Anterior cingulate cortex (tissue), 58 donors: Measurements from ENCODE around the gene MOB3C.

Source experiments
- DNase-seq, 58 donors: peaks; one replicate each; lab custom pipeline; 2025; lab: John Stamatoyannopoulos, UW

MOB3C gene

DNA sequence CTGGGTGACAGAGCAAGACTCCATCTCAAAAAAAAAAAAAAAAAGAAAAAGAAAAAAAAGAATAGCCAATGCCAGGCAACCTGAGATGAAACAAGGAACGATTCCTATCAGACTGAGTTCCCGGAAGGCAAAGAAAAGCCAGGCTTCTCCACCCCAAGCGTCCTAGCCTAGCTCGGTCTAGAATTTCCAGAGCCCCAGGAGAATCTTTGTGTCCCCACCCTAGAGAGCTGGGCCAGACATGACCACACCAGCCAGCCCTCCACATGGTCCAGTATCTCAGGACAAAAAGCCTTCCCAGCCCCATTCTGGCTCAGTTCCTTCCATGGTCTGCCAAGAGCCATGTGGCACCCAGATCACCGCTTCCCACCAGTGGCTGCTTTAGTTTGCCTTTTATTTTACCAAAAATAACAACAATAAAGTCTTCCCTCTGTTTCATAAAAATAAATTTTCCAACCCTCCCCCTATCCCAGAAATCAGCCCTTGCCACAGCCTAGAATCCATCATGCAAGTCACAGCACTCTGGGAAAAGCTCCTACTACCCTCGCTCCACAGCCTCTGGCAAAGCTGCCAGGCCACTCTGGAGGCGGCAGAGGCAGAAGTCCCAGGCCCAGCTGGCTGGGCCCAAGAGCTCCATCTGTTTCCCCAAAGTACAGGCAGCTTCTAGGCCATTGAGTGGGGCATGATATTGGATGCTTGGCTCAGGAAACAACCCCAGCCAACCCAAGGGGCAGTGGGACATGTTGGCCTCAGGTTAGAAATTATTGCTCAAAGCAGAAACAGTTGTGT is 9.1 kb downstream of the MOB3C start:
- DNase-seq: peak in 10 of 58 donors; percentile 8 to 58 (median 31)

DNA sequence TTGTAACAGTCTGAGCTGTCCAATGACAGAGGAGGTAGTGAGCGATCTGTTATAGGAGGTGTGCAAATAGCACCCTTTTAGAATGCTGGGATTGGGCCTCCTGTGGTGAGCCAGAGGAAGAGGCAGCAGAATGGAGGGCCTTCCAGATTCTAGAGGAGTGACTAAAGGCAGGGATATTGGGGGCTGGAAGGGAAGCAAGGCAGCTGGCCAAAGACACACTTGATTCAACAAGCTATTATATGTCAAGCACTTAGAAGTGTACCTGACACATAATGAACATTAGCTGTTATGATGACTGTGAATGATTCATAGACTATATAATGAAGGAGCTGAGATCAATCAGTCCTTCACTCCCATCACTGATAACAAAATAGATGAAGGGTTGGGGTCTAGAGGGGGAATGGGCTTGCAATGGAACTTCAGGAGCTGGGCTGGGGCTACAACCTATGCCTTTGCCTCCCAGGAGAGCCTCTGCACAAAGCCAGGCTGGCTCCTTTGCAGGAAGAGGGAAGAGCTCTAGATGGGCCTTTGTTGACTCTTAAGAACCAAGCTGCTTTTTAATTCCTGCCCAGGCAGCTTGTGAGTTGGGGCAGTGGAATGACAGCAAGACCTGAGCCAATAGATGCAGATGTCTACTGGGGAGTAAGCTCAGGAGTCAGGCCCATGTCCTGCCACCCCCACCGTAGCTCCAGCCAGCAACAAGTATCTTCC is 10.2 kb downstream of the MOB3C start:
- DNase-seq: no peak

DNA sequence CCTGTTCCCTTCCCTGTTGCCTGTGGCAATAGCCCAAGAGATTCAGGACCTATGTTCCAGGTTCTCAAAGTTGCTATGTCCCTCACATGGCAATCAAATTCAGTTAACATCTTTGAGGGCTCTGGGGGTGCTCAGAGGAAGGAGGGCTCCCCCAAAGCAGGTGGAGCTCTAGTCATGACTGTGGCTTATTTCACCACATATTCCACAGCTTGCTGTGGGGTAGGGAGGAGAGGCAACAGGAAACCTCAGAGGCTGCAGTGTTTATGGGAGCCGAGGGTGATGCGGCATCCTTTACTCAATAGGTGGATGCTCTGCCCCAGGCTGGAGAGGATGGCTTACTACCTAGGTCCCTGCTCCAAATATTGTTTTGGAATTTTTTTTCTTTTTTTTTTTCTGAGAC is 11.4 kb downstream of the MOB3C start:
- no peak for DNase-seq

DNA sequence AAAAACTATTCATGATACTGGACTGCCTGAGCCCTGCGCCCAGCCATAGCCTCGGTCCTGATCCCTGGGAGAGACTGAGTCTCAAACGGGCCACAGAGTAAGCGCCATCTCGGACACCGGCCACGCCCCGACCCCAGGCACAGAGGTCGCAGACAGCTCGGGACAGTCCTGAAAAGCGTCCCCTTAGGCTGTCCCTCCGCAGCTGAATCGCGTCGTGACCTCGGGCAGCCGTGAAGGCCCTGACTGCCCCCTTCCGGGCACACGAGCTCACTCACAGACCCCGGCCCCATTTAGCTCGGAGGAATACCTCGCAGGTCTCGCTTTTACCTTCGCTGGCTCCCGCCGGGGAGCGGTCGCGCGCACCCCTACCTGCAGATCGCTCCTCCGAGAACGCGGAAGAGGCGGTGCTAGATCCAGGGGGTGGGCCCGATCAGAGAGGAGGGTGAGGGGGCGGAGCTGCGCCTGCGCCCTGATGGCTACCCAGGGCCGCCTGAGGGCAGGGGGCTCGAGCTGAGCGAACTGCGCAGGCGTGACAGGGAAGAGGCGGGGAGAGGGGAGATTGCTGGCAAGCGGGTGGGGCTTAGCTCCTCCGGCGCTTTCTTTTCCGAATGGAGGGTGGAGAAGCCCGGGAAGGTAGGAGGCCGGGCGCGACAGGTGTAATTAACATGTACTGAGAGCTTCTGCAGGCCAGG is 12.6 kb downstream of the MOB3C start, which contains the start of gene MKNK1:
MKNK1 (minus strand) TSS at position 411 of the 692 bp plus-strand sequence. CDS start 20,941 bp downstream, outside the sequence.
- DNase-seq: peak; percentile 30 to 95 (median 85)

DNA sequence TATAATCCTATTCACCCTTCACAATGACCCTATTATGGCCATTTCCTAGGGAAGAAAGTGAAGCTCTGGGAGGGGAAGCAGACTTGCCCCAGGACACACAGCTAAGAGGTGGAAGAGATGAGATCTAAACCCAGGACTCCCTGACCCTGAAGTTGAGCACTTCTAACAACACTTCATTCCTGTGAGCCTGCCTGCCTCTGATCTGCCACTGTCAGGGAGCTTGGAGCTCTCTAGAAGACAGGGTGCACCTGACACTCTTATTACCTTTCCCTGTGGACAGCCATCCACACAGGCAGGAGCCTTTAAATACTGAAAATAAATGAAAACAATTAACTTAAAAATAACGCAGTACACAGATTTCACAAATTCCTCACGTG is 13.1 kb downstream of the MOB3C start:
- no peak for DNase-seq

DNA sequence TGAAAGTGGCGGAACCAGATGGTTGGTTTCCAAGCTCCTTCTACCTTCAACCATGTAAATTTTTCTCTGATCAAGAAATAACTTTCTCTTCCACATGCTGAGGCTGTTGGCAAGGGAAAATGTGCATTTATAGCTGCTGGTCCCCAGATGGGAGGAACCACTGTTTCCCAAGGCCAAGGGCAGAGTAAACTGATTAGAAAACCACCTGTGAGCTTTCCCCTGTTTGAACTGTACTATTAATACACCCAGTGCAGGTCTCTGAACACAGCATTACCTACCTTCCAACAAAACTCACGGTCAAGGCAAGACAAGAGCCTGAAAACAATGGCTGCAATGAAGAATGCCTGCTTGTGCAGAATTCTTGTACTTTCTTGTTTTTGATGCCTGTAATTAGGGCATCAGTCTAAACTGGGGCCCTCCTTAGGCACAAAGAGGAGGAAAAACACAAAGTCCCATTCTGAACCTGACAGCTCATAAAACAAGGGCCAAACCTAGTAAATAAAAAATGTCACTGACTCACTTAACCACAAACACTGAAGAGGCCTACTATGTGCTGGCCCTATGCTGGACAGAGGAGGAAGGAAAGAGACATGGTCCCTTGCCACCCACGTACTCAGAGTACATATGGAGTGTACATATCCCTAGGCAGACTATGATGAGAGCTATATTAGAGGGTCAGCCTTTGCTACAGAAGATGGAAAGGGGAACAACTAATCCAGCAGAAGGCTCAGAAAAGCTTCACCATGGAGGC is 15.2 kb downstream of the MOB3C start:
- no peak for DNase-seq

DNA sequence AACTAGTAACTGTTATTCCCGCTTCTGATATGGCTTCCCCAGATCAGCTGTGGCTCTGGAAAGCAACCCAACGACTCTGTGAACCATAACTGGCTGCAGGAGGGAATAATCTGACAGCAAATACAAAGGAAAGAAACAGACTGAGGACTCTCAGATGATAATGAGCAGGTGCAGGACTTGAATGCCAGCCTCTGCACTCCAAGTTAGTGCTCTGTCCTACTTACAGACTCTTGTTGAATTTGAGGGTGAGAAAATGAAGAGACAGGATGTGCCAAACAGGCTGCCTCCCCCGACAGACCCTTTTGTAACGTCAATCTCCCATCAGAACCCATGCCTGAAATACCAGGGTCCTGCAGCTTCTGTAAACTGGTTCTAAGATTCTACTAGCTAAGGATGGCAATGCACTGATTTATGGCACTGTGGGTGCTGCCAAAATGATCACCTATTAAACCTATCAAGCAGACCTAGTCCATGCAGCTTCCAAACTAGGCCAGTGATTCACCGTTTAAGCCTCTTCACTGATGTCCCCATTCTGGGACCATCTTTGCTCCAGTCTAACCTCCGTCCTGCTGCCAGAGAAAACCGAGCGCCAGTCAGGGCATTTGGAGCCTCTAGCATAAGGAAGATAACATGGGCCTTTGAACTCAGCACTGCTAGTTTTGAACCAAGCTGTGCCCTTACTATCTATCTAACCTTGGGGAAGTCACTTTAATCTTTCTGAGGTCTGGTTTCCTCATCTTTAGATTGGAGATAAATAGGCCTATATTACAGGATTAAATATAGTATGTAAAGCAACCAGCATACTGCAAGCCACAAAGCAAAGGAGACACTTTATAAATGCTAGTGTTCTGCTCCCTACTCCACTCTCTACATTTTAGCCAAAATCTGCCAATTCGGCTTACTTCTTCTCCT is 17.3 kb downstream of the MOB3C start:
- no peak for DNase-seq

DNA sequence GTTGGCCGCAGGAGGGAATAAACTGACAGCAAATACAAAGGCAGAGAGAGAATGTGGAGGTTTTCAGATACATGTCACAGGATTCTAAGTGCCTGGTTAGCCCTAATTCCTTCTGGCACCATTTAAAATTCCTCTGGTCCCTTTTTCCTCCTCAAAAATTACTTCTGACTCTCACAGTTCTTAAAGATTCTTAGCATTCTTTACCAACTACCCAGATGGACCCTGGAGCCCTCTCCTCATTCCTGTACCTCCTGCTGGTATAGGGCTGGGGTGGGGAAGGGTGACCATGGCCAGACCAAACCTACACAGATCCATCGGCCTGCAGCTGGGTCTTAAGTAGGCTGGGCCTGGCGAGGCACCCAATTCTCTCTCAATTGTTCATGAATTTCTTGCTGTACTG is 19.8 kb downstream of the MOB3C start:
- no peak for DNase-seq

DNA sequence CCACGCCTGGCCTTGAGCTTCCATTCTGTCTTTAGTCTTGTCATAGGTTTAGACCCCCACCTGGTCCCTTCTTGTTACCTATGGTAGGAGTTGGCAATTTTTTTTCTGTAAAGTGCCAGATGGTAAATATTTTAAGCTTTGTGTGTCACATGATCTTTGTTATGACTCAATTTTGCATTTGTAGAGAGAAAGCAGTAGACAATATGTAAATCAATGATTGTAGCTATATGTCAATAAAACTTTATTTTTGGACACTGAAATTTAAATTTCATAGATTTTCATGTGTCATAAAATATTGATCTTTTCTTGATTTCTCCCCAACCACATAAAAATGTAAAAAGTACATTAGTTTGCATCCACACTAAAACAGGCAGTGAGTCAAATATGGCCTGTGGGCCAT is 20.6 kb downstream of the MOB3C start:
- DNase-seq: no peak

DNA sequence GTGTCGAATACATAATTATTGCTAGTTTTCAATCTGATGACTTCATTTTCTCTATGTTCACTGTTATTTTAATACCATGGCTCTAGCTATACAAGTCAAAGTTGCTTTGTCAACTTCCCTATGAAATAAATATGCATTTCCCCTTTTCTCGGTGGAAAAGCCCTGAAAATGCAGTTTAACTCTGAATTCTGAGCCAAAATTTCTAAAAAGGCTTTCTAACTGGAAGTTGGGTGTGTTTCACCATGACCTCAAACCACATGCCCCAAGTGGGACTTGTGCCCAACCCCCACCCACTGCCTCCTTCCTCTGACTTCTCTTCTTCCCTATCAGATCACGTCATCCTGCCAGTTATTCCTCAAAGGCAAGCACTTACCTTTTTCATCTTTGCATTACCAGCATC is 21.5 kb downstream of the MOB3C start:
- DNase-seq: peak in 13 of 58 donors; percentile 10 to 62 (median 18)

DNA sequence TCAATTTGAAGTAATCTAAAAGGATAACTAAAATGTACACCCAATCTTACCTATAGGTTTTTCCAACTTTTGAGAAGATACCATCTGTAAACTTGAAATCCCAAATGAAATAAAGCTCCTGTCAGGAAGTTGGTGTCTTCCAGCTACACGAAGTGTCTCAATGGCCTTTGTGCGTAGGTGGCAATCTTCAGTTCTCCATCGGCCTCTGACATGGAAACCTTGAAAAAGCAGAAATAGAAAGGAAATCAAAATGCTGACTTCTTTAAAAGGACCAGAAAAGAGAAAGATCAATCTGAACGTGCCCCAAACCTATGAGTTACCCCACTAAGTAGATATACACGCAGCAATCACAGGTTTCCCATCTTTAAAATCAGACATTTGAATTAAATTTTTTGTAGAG is 22.5 kb downstream of the MOB3C start:
- DNase-seq: peak in 1 of 58 donors; percentile 30

DNA sequence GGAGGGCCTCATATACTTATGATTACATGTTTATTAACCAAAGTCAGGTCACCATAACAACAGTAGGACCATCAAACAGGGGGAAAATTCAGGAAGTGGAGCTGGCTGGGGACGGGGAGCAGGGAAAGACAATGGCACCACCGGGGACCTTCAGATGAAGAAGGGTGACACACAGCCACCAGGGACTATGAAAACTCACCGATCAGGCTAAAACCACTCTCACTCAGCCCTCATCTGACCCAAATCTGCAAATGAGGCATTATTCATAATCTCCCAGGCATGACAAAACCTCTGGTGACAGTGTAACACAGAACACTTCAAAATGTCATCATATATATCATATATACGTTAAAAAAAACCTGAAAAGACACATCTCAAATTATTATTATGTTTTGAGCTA is 23.8 kb downstream of the MOB3C start:
- DNase-seq: no peak

DNA sequence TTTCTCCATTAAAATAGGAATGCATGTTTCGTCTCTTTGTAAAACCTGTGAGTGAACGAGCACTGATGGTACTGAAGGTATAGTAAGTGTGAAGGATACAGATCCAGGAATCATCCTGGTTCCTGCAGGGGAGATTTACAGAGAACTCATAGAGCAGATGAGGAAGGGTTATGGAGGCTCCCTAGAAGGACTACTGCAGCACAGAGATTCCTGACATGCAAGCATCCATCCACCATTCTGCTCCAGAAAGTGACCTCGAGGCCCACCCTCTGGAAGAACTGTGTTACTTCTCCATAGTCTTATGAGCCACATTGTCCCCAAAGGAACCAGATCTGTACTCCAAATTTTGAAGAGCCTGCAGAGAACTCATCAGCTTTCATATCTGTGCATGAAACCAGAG is 27.1 kb downstream of the MOB3C start:
- no peak for DNase-seq

DNA sequence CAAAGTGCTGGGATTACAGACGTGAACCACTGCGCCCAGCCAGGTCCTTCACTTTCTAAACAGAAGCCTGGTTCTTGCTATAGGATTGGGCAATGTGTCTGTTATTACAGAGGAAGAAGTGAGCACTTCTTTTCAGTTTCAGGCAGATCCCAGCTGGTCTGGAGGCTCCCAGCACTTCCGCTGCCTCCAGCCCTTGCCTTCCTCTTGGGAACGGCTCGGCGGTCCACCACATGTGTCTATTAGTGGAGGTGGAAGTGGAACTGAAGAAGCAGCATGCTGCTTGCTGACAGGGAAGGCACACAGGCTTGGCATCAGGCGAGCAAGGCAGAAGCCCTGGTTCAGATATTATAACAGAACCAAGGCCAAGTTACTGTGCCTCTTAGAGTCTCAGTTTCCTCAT is 29.5 kb downstream of the MOB3C start:
- peak in 19 of 58 donors; percentile 12 to 52 (median 29) for DNase-seq

DNA sequence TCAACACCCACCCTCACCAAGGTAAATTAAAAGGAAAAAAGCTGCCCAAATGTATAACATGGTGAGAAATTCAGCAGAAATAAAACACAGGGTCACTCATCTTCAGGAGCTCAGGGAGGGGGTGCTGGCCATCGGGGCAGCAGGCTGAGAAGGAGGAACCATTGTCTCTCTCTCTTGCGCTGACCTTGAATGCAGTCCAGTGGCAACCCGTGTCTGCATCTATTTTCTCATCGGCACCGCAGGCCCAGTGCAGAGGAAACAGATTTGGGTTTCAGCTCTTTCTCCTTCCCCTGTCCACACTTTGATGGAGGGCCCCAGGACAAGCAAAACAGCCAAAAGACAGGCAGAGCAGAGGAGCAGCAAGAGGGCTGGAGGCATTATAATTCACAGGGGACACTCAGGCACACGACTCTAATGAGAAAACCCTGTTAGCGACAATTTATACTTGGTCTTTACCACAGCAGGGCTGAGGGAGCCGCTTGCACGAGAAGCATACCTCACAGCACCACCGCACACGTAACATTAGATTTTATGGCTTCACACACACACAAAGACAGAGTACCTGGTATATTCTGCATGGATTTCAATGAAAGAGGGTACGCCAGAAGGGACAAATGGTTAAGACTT is 31.2 kb downstream of the MOB3C start:
- peak in 2 of 58 donors; percentile 11 to 30 for DNase-seq

DNA sequence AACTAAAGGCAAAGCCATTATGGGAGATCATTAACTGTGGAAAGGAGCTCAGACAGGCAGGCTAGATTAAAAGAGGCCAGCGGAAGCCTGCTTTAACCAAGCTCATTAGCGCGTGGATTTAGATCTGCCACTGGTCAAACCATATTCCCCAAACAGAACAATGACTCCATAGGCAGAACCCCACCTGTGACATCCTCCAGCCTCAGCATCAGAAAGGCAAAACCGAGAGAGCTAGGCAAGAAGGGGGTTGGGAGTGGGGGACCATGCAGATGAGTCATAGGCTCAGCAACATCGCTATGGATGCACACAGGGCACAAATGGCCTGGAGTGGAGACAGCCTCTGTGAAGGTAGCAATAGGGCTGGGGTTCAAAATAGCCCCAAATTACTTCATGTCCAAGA is 33.1 kb downstream of the MOB3C start:
- DNase-seq: no peak

DNA sequence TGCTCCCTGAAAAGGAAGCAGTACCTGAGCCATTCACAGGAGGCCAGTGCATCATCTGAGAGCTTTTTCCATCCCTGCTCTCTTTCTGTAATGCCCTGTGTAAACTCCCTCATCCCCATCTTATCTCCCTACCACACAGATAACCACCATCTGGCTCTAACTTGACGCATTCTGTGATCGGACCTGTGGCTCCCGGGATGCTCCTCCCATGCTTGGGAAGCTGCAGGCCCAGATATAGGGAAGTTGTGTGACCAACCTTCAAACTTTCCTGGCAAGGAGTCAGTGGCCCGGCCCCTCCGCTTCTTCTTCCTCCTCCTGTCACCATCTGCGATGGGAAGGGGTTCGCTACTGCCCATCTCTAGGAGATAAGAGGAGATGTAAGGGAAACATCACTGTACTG is 33.6 kb downstream of the MOB3C start:
- DNase-seq: peak in 1 of 58 donors; percentile 15

DNA sequence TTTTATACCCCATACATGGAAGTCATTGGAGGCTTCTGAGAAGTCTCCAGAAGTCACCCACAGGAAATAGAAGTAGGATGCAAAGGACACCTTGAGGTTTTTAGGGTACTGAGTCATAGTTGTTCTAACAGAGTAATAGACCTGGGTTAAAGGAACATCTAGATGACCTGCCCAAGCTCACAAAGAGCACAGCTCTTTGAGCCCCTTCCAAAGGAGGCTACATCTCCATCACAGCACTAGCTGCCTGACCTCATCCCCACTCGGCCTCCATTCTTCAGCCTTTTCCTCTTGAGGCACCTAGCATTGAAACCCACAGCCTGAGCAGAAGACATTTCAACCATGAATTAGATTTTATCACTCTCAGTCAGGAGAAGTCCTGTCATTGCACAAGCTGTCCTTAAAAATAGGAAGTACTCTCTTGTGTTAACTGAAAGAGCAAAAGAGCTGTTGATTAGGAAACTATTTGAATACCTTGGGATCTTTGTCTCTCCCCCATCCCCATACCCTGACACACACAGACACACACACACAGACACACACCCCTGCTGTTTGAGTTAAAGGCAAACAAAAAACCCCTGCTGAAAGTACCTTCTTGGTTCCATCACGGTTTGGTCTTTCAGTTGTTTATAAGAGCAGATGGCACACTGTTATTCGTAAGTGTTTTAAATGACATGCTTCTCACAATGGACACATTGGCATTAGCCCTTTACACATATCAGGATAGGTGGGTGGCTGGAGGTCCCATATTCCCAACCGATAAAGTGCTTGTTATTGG is 34.7 kb downstream of the MOB3C start:
- no peak for DNase-seq
